Stimulated activated CD8-positive, alpha-beta memory T cell treated with anti-CD3 and anti-CD28 coated beads, Interleukin-4, amount 100 ng/mL, for 24 hours (primary cell): ENCODE measurements around the gene NEK9.
"Not testable (repeated sequence)": the region's sequence is repeated elsewhere in the genome, so short reads cannot be mapped to it uniquely, and the experiment has no call there.

Experiments used
- DNase-seq: peaks from one replicate; pipeline ENCODE4 v3.0.0-alpha.2; 2020; ENCODE audit warnings: low read depth

Gene NEK9

DNA sequence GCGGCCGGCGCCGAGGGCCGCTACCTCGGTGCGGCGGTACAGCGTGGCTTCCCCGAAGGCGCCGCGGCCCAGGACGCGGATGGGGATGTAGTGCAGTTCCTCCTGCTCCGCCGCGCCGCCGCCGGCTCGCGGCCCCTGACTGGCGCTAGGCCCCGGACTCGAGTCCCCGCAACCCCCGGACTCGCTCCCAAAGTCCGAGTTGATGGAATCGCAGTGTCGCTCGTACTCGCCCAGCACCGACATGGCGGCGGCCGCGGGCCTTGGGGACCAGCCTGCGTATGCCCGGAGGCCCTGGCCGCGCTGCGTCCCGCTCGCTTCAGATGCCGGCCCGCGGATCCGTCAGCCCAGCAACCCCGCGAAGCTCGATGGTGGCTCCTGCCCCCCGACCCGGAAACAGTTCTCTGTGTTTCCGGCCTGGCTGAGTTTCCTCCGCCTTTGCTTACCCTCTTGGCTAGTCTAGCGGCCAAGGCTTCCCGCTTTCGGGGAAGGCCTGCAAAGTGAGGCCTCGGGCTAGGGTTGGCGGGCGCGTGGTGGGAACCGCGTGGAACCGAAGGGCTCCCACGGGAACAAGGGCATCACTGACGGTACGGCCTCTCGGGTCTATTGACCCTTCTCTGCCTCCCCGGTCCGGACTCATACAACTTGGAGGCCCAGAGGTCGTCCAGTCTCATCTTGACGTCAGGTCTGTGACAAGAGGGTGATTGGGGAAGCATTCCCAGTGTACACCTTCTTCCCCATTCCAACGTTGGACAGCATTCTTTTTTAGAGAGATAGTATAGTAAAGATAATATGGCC, at the start of gene NEK9:
Gene NEK9 (minus strand): TSS at position 370 of the 795 bp plus-strand sequence. CDS start 127 bp downstream, at position 243.
- peak; percentile 83 for DNase-seq

DNA sequence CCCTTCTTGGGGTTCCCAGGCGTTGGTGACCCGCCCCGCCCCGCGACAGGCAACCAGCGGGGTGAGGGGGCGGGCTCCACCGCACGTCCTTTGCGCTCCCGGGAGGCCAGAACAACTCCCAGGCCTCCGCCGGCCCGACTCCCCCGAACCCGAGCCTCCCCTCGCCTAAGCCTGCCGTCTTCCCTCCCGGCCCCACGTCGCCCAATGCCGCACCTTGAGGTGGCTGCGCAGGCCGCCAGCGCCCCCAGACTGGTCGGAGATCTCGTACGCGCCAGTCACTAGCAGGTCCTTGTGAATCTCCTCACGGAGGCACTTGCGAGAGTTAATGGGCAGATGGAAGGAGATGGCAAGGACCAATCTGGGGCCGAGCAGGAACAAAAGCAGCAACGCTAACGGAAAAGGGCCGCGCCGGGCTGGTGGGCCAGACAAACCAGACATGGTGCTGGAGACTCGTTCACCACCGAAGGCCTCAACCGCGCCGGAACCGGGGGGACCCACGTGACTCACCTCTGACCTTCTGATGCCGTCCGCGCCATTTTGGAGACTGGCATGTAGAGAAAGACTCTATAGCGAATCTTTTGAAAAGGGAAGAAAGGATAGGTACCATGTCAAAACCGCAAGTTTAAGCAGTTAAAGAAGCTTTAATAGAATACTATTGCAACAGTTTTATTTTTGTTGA, 49.4 kb upstream of the NEK9 start, which contains the start of gene TMED10:
Gene TMED10 (minus strand): TSS at position 471 of the 679 bp plus-strand sequence. CDS start 33 bp downstream, at position 438.
- peak; percentile 80 for DNase-seq

DNA sequence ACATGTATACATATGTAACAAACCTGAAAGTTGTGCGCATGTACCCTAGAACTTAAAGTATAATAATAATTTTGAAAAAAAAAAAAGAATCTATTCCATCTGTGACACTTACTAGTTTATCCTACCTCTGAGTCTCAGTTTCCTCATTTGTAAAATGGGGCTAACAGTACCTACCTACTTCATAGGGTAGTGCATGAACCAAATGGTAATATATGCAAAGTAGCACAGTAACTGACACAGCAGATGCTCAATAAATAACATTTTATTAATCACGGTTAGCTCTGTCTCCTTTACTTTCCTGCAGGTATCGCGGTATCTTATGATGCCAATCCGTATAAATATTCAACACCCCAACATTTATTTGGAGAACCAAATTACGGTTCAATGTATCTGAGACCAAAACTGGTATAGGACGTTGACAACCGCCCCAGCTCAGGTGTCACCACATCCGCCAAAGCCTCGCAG, 48.9 kb upstream of the NEK9 start:
- DNase-seq, result no peak

DNA sequence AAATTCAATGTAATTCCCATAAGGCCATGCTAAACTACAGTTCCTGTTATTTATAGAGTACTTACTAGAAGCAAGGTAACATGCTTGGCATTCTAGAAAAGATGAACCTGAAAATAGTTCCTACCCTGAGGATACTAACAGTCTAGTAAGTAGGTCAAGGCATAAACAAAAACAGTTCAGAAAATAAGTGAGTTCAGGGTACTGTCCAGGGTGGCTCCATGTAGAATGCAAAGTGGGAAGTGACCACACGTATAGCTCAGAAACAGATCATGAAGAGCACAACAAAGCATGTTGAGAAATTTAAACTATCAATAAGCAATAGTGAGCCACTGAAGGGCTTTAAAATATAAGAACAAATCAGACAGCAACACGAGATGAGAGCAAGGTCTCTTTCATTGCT, 47.2 kb upstream of the NEK9 start:
- no peak for DNase-seq

DNA sequence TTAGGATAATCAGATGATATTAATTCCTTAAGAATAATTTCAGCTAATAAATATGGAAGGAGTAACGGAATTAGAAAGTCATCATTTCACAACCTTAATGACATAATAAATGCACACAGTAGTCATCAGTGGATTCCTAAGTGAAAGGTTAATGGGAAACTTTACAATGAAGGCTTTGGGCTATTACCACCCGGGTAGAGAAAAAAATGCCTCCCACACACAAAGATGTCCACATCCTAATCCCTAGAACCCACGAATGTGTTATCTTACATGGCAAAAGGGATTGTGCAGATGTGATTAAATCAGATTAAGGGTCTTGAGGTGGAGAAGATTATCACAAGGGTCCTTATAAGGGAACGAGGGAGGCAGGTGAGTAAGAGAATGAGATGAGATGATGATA, 43.9 kb upstream of the NEK9 start:
- no peak for DNase-seq

DNA sequence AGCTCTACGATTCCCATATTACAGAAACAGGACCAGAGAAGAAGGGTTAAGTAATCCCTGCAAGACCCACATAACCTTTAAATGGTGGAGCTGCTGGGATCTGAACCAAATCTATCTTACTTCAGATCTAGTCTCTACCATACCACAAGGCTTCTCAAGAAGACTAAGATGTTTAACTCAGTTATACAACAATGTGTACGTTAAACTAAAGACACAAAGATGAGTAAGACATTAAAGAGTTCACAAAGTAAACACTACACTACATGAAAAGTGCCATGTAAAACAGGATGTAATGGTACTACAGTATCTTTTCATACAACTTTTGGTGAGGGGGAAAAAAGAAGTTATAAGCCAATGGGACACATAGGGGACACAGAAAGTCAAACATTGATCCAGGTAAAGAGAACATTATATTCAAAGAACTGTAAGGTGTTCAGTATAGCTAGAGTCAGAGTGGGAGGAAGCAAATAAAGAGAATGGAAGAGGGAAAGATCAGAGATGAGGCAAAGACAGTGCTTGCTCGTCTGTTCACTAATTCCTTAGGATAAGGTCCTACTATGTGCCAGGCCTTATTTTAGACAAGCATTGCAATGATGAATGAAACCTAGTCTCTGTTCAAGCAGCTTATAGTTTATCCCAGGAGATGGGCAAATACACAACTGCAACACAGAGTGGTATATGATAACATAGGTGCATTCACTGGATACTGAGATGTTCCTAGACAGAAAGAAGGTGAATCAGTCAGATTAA, 41.9 kb upstream of the NEK9 start:
- no peak for DNase-seq

DNA sequence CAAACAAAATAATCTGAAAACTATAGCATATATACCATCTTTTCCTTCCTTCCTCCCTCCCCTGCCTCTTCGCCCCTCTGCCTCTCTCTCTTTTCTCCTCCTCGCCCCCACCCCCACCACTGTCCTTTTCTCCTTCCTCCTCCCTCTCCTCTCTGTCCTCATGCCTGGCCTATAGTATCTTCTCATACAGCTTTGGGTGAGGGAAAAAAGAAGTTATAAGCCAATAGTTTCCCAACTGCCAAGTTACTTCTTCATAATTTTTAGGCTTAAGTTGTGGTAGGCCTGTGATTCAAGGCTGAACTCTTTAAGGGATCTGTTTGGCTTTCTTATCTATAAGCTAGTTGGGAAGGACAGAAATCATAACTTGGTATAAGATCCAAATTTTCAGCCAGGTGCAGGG, 40.5 kb upstream of the NEK9 start:
- DNase-seq, result no peak

DNA sequence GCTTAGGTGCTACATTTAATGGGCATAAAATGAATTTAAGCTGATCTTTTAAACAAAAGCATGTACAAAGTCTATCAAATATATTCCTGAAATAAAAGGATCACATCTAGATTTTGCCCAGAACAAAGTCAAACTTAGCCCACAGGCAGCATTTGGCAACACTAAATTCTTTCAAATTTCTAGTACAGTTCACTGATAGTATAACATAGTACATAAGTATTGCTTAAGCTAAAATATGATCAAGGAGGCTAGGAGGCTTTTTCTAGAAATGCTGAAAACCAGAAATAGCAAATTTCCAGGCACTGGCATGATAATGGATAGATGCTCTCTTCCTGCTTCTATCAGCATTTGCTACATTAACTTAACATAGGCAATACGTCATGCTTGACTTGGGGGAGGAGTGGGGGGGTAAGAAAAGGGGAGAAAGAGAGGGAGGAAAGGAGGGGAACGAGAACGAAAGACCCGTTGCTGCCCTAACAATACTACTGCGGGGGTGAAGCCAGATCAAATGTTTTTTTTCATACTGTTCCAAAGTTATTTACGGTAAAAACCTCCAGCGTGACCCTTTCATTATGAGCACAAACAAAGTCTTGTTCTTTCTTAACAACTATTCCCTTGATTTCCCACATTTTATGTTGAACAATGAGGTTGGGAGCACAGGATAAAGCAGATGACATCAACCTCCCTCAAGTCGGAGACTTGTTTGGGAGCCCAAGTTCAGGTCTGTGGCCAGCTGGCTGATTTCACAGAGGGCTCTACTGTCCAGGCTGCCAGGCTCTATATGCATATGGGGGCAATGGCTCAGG, 38.9 kb upstream of the NEK9 start:
- no peak for DNase-seq

DNA sequence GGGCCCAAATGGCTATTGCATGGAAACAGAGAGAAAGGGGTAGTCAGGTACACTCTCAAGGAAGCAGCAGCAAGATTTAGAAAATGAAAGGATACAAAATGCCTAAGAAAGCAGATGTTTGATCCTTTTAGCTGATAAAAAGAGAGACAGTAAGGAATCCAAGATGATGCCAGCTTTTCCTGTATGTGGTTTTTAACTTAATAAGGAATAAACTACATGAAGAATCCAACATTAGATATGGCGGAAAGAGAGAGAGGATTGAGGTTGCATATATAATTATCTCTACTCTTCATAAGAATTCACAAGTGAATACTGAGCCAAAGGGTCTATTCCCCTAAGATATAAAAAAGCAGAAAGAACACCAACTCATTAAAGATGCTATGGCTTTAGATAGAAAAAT, 38.0 kb upstream of the NEK9 start:
- DNase-seq, result no peak

DNA sequence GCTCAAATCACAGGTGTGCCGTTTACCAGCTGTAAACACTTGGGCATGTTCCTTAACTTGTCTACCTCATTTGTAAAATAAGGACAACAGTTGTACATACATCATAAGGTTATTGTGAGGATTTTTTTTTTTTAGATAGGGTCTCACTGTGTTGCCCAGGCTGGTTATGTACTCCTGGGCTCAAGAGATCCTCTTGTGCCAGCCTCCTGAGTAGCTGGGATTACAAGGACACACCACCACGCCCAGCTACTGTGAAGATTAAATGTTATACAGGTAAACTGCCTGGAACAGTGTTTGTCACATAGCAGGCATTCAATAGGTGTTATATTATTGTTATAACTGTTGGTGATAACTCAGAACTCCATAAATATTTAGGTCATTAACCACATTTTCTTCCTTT, 36.8 kb upstream of the NEK9 start:
- no peak for DNase-seq

DNA sequence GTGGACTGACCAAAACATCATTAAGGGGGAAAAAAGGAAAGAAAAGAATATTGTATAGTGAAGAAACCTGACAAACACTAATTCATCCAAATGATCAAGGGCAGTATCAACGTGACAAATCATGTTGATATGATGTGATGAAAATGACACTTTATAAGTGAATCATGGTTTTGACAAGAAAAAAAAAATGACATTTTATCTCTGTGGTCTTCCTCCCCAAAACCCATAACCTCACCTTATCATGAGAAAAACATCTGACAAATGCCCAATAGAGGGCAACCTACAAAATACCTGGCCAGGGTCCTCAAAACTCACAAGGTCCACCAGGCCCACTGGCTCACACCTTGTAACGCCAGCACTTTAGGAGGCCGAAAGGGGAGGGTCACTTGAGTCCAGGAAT, 35.8 kb upstream of the NEK9 start:
- no peak for DNase-seq

DNA sequence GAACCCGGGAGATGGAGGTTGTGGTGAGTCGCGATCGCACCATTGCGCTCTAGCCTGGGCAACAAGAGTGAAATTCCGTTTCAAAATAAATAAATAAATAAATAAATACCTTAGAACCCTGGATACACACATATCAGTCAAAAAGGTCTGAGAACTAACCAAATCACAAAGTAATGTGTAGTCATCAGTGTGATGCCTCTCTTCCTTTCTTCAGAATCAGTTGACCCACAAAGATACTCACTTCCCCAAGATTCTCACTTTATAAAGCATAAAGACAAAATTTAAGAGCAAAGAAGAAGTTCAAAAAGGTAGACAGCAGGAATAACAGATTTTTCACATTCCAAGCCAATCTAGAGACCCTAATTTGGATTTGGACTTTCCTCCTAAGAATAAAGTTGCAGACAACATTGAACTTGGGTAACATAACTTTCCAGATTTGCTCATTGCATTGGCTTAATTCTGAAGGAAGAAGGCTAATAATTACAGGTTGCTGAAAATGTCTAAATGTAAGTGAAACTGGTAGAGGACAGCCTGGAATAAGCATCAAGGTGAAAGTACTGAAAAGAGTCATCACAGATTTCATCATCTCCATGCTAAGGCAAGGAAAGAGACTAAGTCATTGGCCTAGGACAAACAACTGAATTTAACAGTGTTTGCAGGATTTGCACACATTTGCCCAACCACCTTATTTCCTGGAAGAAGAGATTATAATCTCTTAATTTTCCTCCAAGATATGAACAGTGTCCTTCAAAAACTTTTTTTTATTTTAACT, 32.2 kb upstream of the NEK9 start:
- no peak for DNase-seq

DNA sequence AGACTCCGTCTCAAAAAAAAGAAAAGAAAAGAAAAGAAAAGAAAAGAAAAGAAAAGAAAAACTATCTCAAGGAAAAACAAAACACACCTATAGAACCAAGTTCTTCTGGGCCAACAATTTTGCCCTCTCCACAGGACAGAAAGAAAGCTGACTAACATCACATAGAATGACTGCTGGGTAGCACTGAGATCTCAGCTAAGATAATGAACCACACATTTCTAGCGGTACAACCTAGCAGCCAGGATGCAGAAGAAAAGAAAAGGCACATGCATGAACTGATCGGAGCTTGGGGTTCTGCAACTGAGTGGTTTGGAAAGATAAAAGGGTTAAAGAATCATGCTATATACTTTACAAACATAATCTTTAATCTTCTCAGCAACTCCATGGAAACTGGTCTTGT, 30.1 kb upstream of the NEK9 start:
- DNase-seq, result no peak

DNA sequence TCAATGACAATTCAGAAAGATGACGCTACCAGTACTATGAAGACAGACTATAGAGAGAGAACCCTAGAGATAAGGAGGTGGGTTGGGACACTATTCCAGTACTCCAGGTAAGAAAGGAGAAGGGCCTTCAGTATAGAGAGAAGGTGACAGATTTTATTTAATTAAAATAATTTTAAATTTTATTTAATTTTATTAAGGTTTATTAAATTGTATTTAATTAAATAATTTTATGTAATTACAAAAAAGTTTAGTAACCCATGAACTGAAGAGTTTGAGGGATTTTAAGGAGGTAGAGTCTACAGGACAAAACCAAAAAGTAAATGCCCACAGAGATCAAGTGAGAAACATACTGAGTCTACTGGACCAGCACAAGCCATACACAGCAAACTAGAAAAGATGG, 29.3 kb upstream of the NEK9 start:
- DNase-seq, result no peak

DNA sequence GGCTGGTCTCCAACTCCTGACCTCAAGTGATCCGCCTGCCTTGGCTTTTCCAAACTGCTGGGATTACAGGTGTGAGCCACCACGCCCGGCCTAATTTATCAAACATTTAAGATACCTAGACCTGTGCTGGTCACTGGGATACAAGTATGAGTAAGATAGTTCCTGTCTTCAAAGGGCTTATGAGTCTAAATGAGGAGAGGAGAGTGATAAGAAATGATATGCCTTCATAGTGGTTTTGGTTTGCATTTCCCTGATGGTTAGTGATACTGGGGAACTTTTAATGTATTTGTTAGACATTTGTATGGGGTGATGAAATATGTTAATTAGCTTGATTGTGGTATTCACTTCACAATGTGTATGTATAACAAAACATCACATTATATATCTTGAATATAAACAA, 28.3 kb upstream of the NEK9 start:
- no peak for DNase-seq

DNA sequence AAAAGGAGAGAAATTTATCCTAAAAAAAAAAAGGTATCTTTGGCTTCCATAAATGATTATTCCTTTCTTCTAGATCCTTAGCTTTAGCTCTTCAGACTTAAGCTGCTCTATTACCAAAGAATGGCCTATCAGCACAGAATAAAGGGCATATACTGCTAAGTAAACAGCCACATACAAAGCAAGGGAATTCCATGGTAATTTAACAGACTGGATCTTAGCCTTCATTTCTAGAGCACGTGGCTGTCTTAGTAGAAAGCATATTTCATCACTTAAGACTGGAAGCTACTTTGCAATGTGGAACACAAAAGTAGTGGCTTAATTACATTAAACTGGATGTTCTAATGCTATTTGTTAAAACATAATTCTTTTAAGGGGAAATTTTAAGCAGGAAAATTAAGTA, 26.4 kb upstream of the NEK9 start:
- no peak for DNase-seq

DNA sequence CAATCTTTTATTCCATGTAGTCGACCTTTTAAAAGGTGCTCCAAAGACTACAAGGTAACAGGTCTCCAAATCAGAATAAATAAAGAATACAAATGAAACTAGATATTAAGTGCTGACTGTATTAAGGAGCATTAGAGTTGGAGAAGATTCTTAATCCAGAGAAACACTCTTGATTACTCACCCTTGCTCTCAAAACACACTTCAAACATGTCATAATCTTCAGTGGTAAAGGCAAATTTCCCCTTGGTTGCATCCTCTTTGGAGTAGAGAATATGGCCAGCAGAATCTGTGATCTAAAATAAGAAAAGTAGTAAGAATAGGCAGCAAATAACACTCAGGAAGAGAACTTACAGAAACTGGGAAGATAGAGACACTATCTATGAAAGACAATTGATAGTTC, 25.0 kb upstream of the NEK9 start:
- DNase-seq, result no peak

DNA sequence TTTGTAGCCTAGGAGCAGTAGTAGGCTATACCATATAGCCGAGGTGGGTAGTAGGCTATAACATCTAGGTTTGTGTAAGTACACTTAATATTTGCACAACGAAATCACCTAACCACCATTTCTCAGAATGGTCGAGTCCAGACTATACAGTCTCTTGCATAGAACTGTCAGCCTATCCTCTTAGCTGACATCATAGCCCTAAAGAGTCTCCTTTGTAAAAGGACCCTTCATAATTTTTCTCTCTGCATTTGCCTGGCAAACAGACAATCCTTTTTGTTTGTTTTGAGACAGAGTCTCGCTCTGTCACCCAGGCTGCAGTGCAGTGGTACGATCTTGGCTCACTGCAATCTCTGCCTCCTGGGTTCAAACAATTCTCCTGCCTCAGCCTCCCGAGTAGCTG, 23.8 kb upstream of the NEK9 start:
- not testable (repeated sequence) for DNase-seq

DNA sequence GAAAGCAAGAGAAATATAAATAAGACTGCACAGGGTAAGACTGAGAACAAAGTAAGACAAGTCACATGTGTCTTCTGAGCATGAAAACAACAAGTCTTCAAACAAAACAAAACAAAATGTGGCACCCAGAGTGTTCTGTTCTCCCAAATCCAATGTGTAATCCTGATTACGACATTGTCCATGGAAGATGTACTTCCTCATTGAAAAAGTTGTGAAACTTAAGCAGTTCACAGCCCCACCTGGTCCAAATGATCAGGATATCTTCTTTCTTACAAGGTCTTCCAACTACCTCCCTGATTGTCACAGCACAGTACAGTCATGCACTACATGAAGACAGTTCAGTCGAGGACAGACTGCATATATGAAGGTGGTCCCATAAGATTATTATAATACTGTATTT, 23.3 kb upstream of the NEK9 start:
- no peak for DNase-seq

DNA sequence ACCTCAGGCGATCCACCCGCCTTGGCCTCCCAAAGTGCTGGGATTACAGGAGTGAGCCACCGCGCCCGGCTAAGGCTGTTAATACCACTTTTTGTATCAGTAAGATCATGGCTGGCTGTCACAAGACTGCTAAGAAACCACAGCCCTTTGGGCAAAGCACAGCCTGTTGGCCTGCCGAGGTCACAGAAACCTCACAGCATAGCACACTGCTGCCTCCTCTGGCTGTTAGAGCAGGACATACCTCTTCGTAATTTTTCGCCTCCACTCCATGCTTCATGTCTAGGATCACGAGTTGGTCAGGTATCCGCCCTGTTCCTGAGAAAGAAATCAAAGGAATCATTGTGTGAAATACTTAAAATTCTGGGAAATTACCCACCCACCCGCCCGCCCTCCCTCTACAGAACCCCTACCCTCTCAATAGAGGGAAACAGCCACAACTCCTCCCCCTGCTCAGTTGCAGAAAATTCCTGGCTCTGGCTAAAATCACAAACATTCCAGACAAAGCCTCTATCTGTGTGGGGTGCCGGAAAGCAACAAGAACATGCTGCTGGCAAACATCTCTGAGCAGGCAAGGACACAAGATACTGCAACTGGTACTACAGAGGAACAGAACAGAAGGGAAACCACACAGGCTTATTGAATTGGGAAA, 20.7 kb upstream of the NEK9 start:
- peak; percentile 8 for DNase-seq

DNA sequence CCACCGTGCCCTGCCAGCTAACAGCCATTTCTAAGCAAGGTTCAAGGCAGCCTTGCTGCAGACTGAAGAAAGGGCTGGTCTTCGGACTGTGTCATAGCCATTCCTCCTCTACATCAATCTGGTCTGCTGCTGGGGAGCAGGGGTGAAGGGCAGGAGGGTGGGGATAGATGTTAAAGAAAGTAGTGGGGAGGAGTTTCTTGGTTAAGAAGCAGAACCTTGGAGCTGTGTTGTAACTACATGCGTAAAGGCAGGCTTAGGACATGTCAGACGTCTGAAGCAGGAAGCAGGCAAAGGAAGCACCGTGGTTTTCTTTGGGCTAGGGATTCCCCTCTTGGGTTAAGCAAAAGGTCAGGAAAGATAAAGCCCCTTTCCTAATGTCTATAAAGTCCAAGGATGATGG, 18.1 kb upstream of the NEK9 start:
- DNase-seq, result no peak
